Motor neuron (in vitro differentiated cells): ENCODE measurements around the gene CREB3L2. TPM values are rescaled to one million over a fixed set of nuclear protein-coding genes. Genes with fewer than 3 reads are reported as not detected.
"Not testable (repeated sequence)": the region's sequence is repeated elsewhere in the genome, so short reads cannot be mapped to it uniquely, and the experiment has no call there.

Experiments used
- ATAC-seq, 8 experiments: fragments of 200-7000 bp; cut with Tn5 transposase; replicated peaks in 6 of 8; 2 replicates each; pipeline ENCODE4 v1.8.0; 2021; ENCODE audit warnings: mild to moderate bottlenecking in 8 of 8, moderate library complexity in 8 of 8
- H3K27ac ChIP-seq, 2 donors: fragments of 250-450 bp; sonication (Bioruptor Pico); 2 replicates each; pipeline ENCODE4 v1.9.0; 2021; ENCODE audit warnings: antibody characterized with exemption in 2 of 2, mild to moderate bottlenecking in 2 of 2, moderate library complexity in 1 of 2
- H3K4me1 ChIP-seq, 2 donors: fragments of 250-450 bp; sonication (Bioruptor Pico); replicated peaks in 1 of 2; 2 replicates each; pipeline ENCODE4 v1.6.1; 2021; ENCODE audit warnings: antibody characterized with exemption in 2 of 2, mild to moderate bottlenecking in 2 of 2, moderate library complexity in 1 of 2
- H3K4me3 ChIP-seq, 5 donors: fragments of 250-450 bp; sonication (Bioruptor Pico); 2 replicates each; pipeline ENCODE4 v1.9.0; 2021; ENCODE audit warnings: antibody characterized with exemption in 5 of 5, mild to moderate bottlenecking in 5 of 5, moderate library complexity in 4 of 5
- WGBS, 10 experiments: fragments of 450-650 bp; shearing (Covaris generic); methylation state at CpG; one replicate each; pipeline ENCODE4 v1.0.0; 2022; 5-methylcytosine and 5-hydroxymethylcytosine counted together
- in situ Hi-C, 9 experiments: fragments of 400-800 bp; cut with MboI; loops; one replicate each; pipeline ENCODE4 v1.15.0; 2021; ENCODE audit warnings: low sequenced_read_pairs in 9 of 9, low pct_unique_long_range_greater_than_20kb in 2 of 9; ENCODE audit not compliant: unreplicated experiment in 9 of 9
- total RNA-seq, 8 experiments: library from RNA; unstranded; fragments of 300-600 nt; gene quantifications; 2 replicates each; pipeline versions ENCODE4 v1.2.3 to v1.2.4, GENCODE V29; 2022

CREB3L2 gene
- total RNA-seq, 8 experiments from 2014 or later: 2.4 to 33.0 (median 6.4) TPM

GRCh38 chr7:137925754-137926153 lies 76.1 kb downstream of the CREB3L2 start:
- Histone ChIP-seq H3K27ac (no peak overlapping the region), H3K4me1 (peaks cover 0 to 3% of the 10 kb centered on the region in 2 donors), H3K4me3 (no peak overlapping the region)
- 40 to 100% (median 78%) methylated on average over 1 to 2 of the region's 4 CpGs; no CpG with 5 or more reads in 6 of the 10 experiments for WGBS, 10 experiments
- in situ Hi-C loops: no loop called here
- ATAC-seq: no peak

- Histone ChIP-seq H3K4me1 (peaks cover 0 to 3% of the 10 kb centered on the region in 2 donors), H3K27ac (no peak overlapping the region), H3K4me3 (no peak overlapping the region)
- in situ Hi-C loops: no loop called here
- ATAC-seq: peak in 3 of 8 experiments; percentile 23 to 32 (median 23)
Observed at GRCh38 chr7:137925091-137925490, 76.8 kb downstream of the CREB3L2 start.

- 22 to 100% (median 89%) methylated on average over 1 to 5 of the region's 5 CpGs for WGBS, 10 experiments
- H3K27ac ChIP-seq: no peak overlapping the region
- in situ Hi-C loops: loop anchor here in 5 of 9 experiments (25.0 kb wide), 2 partner anchors 89 to 814 kb away; partner anchors contain the start of gene CREB3L2 (in 2 of the 5)
- peaks cover 0 to 3% of the 10 kb centered on the region in 2 donors for H3K4me1 ChIP-seq
- no peak overlapping the region for H3K4me3 ChIP-seq
- peak in 2 of 8 experiments; percentile 48 to 52 for ATAC-seq
Observed at GRCh38 chr7:137923380-137923779, 78.5 kb downstream of the CREB3L2 start.

DNA sequence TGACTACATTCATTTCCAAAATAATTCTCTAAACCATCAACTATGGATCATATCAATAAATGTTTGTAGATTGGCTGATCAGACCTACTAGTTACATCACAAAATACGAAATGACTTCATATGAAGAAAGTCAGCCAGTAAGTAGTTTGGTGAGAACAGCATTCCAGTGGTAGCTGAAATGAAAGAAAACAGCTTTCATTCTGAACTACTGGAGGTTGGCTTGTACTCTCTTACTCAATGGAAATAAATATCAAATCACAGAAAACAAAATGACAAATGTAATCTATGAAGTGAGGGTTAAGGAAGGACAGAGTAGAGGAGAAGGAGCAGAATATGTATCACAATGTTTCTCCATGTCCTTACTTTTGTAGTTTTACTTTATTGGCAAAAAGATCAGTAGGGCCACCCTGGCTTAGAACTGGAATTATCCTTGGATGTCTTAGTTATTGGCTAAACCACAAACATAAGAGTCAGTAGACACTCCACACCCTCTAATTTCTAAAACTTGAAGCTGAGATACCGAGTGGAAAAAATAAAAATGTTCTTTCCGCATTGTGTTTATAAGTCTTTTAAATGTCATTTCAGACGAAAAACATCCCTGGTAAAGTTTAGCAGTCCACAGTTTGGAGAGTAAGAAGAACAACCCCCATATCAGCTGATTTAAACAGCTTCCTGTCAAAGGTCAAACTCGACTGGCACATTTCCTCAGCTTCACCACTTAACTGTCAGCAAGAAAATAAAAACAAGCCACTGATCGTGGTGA lies 81.1 kb downstream of the CREB3L2 start:
- no peak for ATAC-seq
- in situ Hi-C loops: loop anchor here in 5 of 9 experiments (25.0 kb wide), 2 partner anchors 91 to 816 kb away; partner anchors contain the start of gene CREB3L2 (in 2 of the 5)
- 21 to 100% (median 77%) methylated on average over 1 to 6 of the region's 6 CpGs for WGBS, 10 experiments
- Histone ChIP-seq H3K27ac (no peak overlapping the region), H3K4me3 (no peak overlapping the region), H3K4me1 (peaks cover 0 to 3% of the 10 kb centered on the region in 2 donors)

DNA sequence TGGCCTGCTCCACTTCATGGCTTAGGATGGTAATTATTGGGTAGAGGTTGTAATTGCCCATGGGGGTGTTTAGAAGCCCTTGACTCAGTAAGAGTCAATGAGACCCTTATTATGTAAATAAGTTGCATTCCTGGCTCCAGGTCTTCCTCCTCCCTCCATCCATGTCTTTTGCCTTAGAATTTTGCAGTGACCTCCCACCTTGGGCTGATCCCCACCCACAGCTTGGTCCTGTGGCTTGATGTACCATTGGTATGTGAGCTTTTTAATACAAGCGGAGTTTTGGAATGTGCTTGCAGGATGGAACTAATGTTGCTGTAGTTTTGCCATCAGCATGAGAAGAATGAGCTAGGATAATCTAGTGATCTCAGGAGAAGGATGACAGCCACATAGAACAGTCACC lies 81.9 kb downstream of the CREB3L2 start:
- Histone ChIP-seq H3K4me1 (no peaks in the 10 kb centered on the region), H3K4me3 (no peak overlapping the region), H3K27ac (no peak overlapping the region)
- in situ Hi-C loops: loop anchor here in 5 of 9 experiments (25.0 kb wide), 2 partner anchors 92 to 817 kb away; partner anchors contain the start of gene CREB3L2 (in 2 of the 5)
- WGBS, 10 experiments: 80 to 100% (median 100%) methylated on average over 1 of the region's 1 CpG; no CpG with 5 or more reads in 5 of the 10 experiments
- no peak for ATAC-seq

DNA sequence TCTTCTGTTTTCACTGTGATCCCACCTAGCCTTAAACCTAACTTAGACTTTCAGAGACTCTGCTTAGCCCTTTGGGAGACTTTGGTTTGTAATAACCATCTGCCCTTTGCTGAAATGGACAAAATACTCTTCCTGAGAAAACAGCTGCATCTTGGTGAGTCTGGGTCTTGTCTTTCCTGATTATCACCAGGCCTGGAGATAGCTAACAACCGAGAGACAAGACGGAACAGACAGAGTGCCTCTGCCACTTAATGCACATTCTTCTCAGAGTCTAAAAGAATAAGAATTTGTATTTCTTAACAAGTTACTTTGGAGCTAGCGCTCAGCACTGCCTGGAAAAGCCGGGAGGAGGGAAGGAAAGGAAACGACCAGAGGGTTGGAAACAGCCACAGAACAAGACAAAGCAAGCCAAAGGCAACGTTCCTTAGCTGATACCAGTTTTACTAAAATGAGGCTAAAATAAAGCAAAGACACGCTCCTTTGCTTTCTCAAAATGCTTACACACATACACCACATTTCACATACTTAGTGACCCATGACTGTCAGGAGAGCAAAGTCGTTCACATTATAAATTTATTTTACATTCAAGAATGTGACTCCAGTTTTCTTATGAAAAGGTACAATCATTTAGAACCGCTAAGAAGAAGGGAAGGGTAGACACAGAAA lies 84.8 kb downstream of the CREB3L2 start:
- no peaks in the 10 kb centered on the region for H3K4me1 ChIP-seq
- in situ Hi-C loops: loop anchor here in 5 of 9 experiments (25.0 kb wide), 2 partner anchors 95 to 820 kb away; partner anchors contain the start of gene CREB3L2 (in 2 of the 5)
- ATAC-seq: no peak
- no peak overlapping the region for H3K4me3 ChIP-seq
- no peak overlapping the region for H3K27ac ChIP-seq
- WGBS, 10 experiments: 64 to 87% (median 81%) methylated on average over 6 to 8 of the region's 9 CpGs; no CpG with 5 or more reads in 1 of the 10 experiments

GRCh38 chr7:137916564-137916963 lies 85.3 kb downstream of the CREB3L2 start:
- H3K4me3 ChIP-seq: no peak overlapping the region
- 88 to 100% (median 91%) methylated on average over 3 to 8 of the region's 8 CpGs; no CpG with 5 or more reads in 1 of the 10 experiments for WGBS, 10 experiments
- in situ Hi-C loops: loop anchor here in 5 of 9 experiments (25.0 kb wide), 2 partner anchors 96 to 821 kb away; partner anchors contain the start of gene CREB3L2 (in 2 of the 5)
- no peaks in the 10 kb centered on the region for H3K4me1 ChIP-seq
- ATAC-seq: no peak
- no peak overlapping the region for H3K27ac ChIP-seq

- H3K27ac ChIP-seq: no peak overlapping the region
- WGBS, 10 experiments: 53 to 100% (median 87%) methylated on average over 1 to 3 of the region's 3 CpGs
- no peak overlapping the region for H3K4me3 ChIP-seq
- in situ Hi-C loops: loop anchor here in 5 of 9 experiments (25.0 kb wide), 2 partner anchors 97 to 822 kb away; partner anchors contain the start of gene CREB3L2 (in 2 of the 5)
- H3K4me1 ChIP-seq: no peaks in the 10 kb centered on the region
- no peak for ATAC-seq
Observed at GRCh38 chr7:137915266-137915665, 86.6 kb downstream of the CREB3L2 start.

DNA sequence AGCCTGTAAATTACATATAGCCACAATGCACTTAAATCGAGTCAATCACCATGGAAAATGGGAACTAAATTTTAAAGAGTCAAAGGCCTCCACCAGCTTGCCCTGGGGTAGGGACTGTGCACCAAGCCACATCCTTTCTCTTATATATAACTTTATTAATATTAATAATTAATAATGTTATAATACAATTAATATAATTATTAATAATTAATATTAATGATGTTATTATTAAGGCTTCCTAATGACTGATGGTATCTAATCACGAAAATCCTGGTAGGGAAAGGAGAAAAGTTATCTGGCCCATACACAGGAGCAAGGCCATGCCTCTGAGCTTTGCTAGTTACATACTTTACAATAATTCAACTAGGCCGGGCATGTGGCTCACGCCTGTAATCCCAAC lies 87.9 kb downstream of the CREB3L2 start:
- no peak overlapping the region for H3K4me3 ChIP-seq
- H3K4me1 ChIP-seq: no peaks in the 10 kb centered on the region
- in situ Hi-C loops: loop anchor here in 5 of 9 experiments (25.0 kb wide), 2 partner anchors 98 to 823 kb away; partner anchors contain the start of gene CREB3L2 (in 2 of the 5)
- 65 to 100% (median 97%) methylated on average over 1 to 4 of the region's 4 CpGs; no CpG with 5 or more reads in 1 of the 10 experiments for WGBS, 10 experiments
- no peak overlapping the region for H3K27ac ChIP-seq
- ATAC-seq: no peak

- Histone ChIP-seq H3K27ac (no peak overlapping the region), H3K4me3 (no peak overlapping the region), H3K4me1 (peaks cover 0 to 10% of the 10 kb centered on the region in 2 donors)
- no peak for ATAC-seq
- in situ Hi-C loops: loop anchor here in 6 of 9 experiments (5.0 to 25.0 kb wide), 6 partner anchors 96 to 828 kb away; partner anchors contain the start of gene CREB3L2 (in 4 of the 6)
- WGBS, 10 experiments: 60 to 100% (median 97%) methylated on average over 1 to 8 of the region's 11 CpGs; no CpG with 5 or more reads in 3 of the 10 experiments
Observed at GRCh38 chr7:137909042-137909441, 92.8 kb downstream of the CREB3L2 start.

GRCh38 chr7:137908106-137908505 lies 93.8 kb downstream of the CREB3L2 start:
- Histone ChIP-seq H3K27ac (no peak overlapping the region), H3K4me3 (no peak overlapping the region), H3K4me1 (peaks cover 0 to 10% of the 10 kb centered on the region in 2 donors)
- in situ Hi-C loops: loop anchor here in 6 of 9 experiments (5.0 to 25.0 kb wide), 6 partner anchors 97 to 829 kb away; partner anchors contain the start of gene CREB3L2 (in 4 of the 6)
- ATAC-seq: no peak
- WGBS, 10 experiments: 100% methylated on average over 1 to 2 of the region's 9 CpGs; no CpG with 5 or more reads in 6 of the 10 experiments

DNA sequence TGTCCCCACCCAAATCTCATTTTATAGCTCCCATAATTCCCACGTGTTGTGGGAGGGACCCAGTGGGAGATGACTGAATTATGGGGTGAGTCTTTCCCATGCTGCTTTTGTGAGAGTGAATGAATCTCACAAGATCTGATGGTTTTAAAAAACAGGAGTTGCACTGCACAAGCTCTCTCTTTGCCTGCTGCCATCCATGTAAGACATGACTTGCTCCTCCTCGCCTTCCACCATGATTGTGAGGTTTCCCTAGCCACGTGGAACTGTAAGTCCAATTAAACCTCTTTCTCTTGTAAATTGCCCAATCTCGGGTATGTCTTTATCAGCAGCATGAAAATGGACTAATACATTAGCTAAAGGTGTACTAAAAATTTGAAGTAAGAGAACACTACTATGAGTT lies 95.2 kb downstream of the CREB3L2 start:
- H3K4me1 ChIP-seq: peaks cover 0 to 10% of the 10 kb centered on the region in 2 donors
- H3K27ac ChIP-seq, ATAC-seq, H3K4me3 ChIP-seq: not testable (repeated sequence)
- in situ Hi-C loops: loop anchor here in 6 of 9 experiments (5.0 to 25.0 kb wide), 6 partner anchors 98 to 831 kb away; partner anchors contain the start of gene CREB3L2 (in 4 of the 6)
- 80 to 100% (median 87%) methylated on average over 1 to 4 of the region's 4 CpGs; no CpG with 5 or more reads in 3 of the 10 experiments for WGBS, 10 experiments
